ENCODE measurements around the gene MIF.

DNA sequence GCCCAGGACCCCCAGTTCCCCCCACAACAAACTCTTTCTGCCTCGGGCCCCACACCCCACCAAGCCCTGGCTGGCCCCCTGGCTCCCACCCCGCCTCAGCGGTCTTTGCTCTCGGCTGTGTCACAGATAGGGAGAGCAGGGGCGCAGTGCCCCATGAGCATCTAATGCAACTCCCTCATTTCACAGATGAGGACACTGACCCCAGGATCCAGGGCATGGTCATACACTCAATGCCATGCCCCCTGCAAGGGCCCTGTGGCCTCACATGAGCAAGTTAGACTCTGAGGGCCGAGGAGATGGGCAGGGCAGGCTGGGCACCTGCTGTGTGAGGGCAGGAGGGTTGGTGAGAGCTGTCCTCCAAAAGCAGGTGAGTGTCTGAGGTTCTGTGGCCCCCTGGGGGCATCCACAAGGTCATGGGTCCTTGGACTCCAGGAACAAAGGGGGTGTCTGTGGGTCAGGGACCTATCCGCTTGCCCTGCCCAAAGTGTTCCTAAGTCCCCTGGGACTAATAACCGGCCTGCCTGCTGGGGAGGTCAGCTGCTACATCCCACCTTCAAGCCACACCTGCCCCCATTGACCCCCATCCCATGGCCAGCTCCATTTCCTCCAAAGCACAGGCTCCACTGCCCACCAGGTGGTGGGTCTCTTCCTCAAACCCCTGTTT, 2.5 kb downstream of the MIF start:
- TF ChIP-seq, protein P1, sequence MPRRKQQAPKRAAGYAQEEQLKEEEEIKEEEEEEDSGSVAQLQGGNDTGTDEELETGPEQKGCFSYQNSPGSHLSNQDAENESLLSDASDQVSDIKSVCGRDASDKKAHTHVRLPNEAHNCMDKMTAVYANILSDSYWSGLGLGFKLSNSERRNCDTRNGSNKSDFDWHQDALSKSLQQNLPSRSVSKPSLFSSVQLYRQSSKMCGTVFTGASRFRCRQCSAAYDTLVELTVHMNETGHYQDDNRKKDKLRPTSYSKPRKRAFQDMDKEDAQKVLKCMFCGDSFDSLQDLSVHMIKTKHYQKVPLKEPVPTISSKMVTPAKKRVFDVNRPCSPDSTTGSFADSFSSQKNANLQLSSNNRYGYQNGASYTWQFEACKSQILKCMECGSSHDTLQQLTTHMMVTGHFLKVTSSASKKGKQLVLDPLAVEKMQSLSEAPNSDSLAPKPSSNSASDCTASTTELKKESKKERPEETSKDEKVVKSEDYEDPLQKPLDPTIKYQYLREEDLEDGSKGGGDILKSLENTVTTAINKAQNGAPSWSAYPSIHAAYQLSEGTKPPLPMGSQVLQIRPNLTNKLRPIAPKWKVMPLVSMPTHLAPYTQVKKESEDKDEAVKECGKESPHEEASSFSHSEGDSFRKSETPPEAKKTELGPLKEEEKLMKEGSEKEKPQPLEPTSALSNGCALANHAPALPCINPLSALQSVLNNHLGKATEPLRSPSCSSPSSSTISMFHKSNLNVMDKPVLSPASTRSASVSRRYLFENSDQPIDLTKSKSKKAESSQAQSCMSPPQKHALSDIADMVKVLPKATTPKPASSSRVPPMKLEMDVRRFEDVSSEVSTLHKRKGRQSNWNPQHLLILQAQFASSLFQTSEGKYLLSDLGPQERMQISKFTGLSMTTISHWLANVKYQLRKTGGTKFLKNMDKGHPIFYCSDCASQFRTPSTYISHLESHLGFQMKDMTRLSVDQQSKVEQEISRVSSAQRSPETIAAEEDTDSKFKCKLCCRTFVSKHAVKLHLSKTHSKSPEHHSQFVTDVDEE (CRISPR knock-in tag; IDR thresholded peaks at IDR 0.05): no peak
- TF ChIP-seq ZNF8 (CRISPR knock-in tag; IDR thresholded peaks at IDR 0.05): no peak

All from SK-N-SH treated with all-trans-retinoic acid at 6 μM for 48 hours (cell line).